Erythroblast (primary cell): ENCODE data around the gene TOLLIP.

Source experiments
- GATA1 ChIP-seq: IDR thresholded peaks from 2 replicates; pipeline ENCODE4 v1.6.1; 2011; ENCODE audit warnings: low read depth, mild to moderate bottlenecking, control low read depth, low read length, moderate library complexity
- POLR2A ChIP-seq: IDR thresholded peaks from 2 replicates; pipeline ENCODE4 v1.6.1; 2011; ENCODE audit warnings: mild to moderate bottlenecking, low read length

GRCh38 chr11:1269957-1270356 lies 39.5 kb downstream of the TOLLIP start:
- TF ChIP-seq POLR2A (no peak), GATA1 (no peak)
